Parathyroid adenoma (tissue), 2 donors: ENCODE results near the gene ITSN1.

Experiments used
- H2AFZ ChIP-seq: fragments of 300-600 bp; sonication (generic); one replicate; pipeline ENCODE4 v1.7.0; 2017; ENCODE audit warnings: antibody characterized with exemption, mild to moderate bottlenecking
- H3K27ac ChIP-seq: fragments of 300-600 bp; sonication (generic); one replicate; pipeline ENCODE4 v1.7.0; 2017
- H3K27me3 ChIP-seq: fragments of 300-600 bp; sonication (generic); one replicate; pipeline ENCODE4 v1.7.0; 2017; ENCODE audit warnings: low read length; ENCODE audit not compliant: control insufficient read depth, insufficient read depth
- H3K36me3 ChIP-seq: fragments of 300-600 bp; sonication (generic); one replicate; pipeline ENCODE4 v1.7.0; 2017; ENCODE audit warnings: low read length; ENCODE audit not compliant: control insufficient read depth, insufficient read depth
- H3K4me1 ChIP-seq: fragments of 300-600 bp; sonication (generic); one replicate; pipeline ENCODE4 v1.7.0; 2017; ENCODE audit warnings: control low read depth
- H3K4me2 ChIP-seq: fragments of 300-600 bp; sonication (generic); one replicate; pipeline ENCODE4 v1.7.0; 2017; ENCODE audit warnings: low read length
- H3K4me3 ChIP-seq: fragments of 300-600 bp; sonication (generic); one replicate; pipeline ENCODE4 v1.7.0; 2017; ENCODE audit warnings: low read depth, low read length
- H3K79me2 ChIP-seq: fragments of 300-600 bp; sonication (generic); one replicate; pipeline ENCODE4 v1.7.0; 2017; ENCODE audit warnings: control low read depth
- H3K9ac ChIP-seq: fragments of 300-600 bp; sonication (generic); one replicate; pipeline ENCODE4 v1.7.0; 2017; ENCODE audit warnings: mild to moderate bottlenecking
- H3K9me3 ChIP-seq: fragments of 300-600 bp; sonication (generic); one replicate; pipeline ENCODE4 v1.7.0; 2017; ENCODE audit warnings: low read length; ENCODE audit not compliant: control insufficient read depth
- CTCF ChIP-seq: fragments of 300-600 bp; sonication (generic); IDR thresholded peaks from one replicate; pipeline ENCODE4 v1.7.0; 2017; ENCODE audit warnings: antibody characterized with exemption, mild to moderate bottlenecking
- donor health status: primary hyperparathyroidism.

The ITSN1 gene

GRCh38 chr21:33840771-33841170 lies 198.5 kb downstream of the ITSN1 start:
- H3K9me3 ChIP-seq: no peaks in the 10 kb centered on the region
- H3K9ac ChIP-seq: no peak overlapping the region
- no peak overlapping the region for H3K27ac ChIP-seq
- TF ChIP-seq CTCF: no peak
- H3K27me3 ChIP-seq: no peaks in the 10 kb centered on the region
- no peak overlapping the region for H3K4me2 ChIP-seq
- no peak overlapping the region for H2AFZ ChIP-seq
- H3K4me1 ChIP-seq: no peaks in the 10 kb centered on the region
- no peak overlapping the region for H3K4me3 ChIP-seq
- H3K79me2 ChIP-seq: no peaks in the 10 kb centered on the region
- no peaks in the 10 kb centered on the region for H3K36me3 ChIP-seq

GRCh38 chr21:33841561-33841960 lies 199.3 kb downstream of the ITSN1 start:
- Histone ChIP-seq H3K9ac (no peak overlapping the region), H3K4me2 (no peak overlapping the region), H3K27ac (no peak overlapping the region), H3K27me3 (no peaks in the 10 kb centered on the region), H2AFZ (no peak overlapping the region), H3K4me1 (no peaks in the 10 kb centered on the region), H3K36me3 (no peaks in the 10 kb centered on the region), H3K4me3 (no peak overlapping the region), H3K9me3 (no peaks in the 10 kb centered on the region), H3K79me2 (no peaks in the 10 kb centered on the region)
- TF ChIP-seq CTCF: no peak

GRCh38 chr21:33843216-33843615 lies 200.9 kb downstream of the ITSN1 start:
- Histone ChIP-seq H3K4me3 (no peak overlapping the region), H3K27ac (no peak overlapping the region)
- TF ChIP-seq CTCF: no peak

GRCh38 chr21:33844104-33844889 lies 202.0 kb downstream of the ITSN1 start:
- Histone ChIP-seq H3K27me3 (no peaks in the 10 kb centered on the region), H2AFZ (no peak overlapping the region), H3K4me1 (no peaks in the 10 kb centered on the region), H3K9ac (no peak overlapping the region), H3K36me3 (no peaks in the 10 kb centered on the region), H3K9me3 (no peaks in the 10 kb centered on the region), H3K79me2 (no peaks in the 10 kb centered on the region), H3K4me3 (no peak overlapping the region), H3K27ac (no peak overlapping the region), H3K4me2 (no peak overlapping the region)
- no peak for TF ChIP-seq CTCF

More at GRCh38 chr21:33843216-33843615, 200.9 kb downstream of the ITSN1 start:
- Histone ChIP-seq H2AFZ (no peak overlapping the region), H3K4me2 (no peak overlapping the region), H3K9ac (no peak overlapping the region), H3K36me3 (no peaks in the 10 kb centered on the region), H3K79me2 (no peaks in the 10 kb centered on the region), H3K4me1 (no peaks in the 10 kb centered on the region), H3K9me3 (no peaks in the 10 kb centered on the region), H3K27me3 (no peaks in the 10 kb centered on the region)

- Histone ChIP-seq H3K27ac (no peak overlapping the region), H3K4me3 (no peak overlapping the region), H3K27me3 (no peaks in the 10 kb centered on the region), H3K4me2 (no peak overlapping the region), H3K36me3 (no peaks in the 10 kb centered on the region), H3K4me1 (no peaks in the 10 kb centered on the region), H3K9ac (no peak overlapping the region), H2AFZ (no peak overlapping the region), H3K79me2 (no peaks in the 10 kb centered on the region), H3K9me3 (no peaks in the 10 kb centered on the region)
- no peak for TF ChIP-seq CTCF
Observed at GRCh38 chr21:33844890-33845205, 202.5 kb downstream of the ITSN1 start.
